Measurements from ENCODE around the gene WDR49. TPM values are rescaled to one million over a fixed set of nuclear protein-coding genes. Genes with fewer than 3 reads are reported as not detected.

WDR49 gene
- total RNA-seq, 2 experiments from 2014 or later, result not detected

DNA sequence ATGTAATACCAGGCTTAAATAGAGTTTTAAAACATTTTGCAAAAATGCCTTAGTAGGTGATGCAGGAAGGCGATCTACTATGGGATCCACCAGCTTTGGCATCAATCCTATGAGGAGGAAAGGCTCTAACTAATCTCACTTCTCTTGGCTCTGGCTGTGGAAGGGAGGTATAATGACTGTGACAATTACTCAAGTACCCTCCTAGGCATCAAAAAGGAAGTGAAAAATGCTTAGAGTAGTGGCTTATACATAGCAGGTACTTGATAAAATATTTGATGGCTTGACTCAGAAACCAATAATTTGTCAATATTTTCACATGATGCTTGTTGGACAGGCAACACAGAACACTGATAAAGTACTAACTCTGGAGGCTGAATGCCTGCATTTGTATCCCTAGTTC lies 145.8 kb downstream of the WDR49 start:
- Mint-ChIP-seq H3K27ac (no peak overlapping the region), H3K4me1 (no peaks in the 10 kb centered on the region), H3K27me3 (no peaks in the 10 kb centered on the region), H3K4me3 (no peak overlapping the region), H3K36me3 (ENCODE audit: low read depth) (no peaks in the 10 kb centered on the region), H3K9me3 (no peaks in the 10 kb centered on the region)
- CTCF ChIA-PET, result no interaction called here
- no peak for DNase-seq
- POLR2A ChIA-PET, result no interaction called here

GRCh38 chr3:167502401-167502800 lies 151.3 kb downstream of the WDR49 start:
- DNase-seq, result no peak
- no peak overlapping the region for H3K4me3 Mint-ChIP-seq
- POLR2A ChIA-PET, result no interaction called here
- H3K27ac Mint-ChIP-seq, result no peak overlapping the region
- H3K4me1 Mint-ChIP-seq, result no peaks in the 10 kb centered on the region
- CTCF ChIA-PET, result no interaction called here
- H3K27me3 Mint-ChIP-seq, result no peaks in the 10 kb centered on the region
- no peaks in the 10 kb centered on the region for H3K36me3 Mint-ChIP-seq (ENCODE audit: low read depth)
- no peaks in the 10 kb centered on the region for H3K9me3 Mint-ChIP-seq

GRCh38 chr3:167501941-167502340 lies 151.8 kb downstream of the WDR49 start:
- no peaks in the 10 kb centered on the region for H3K9me3 Mint-ChIP-seq
- no peaks in the 10 kb centered on the region for H3K36me3 Mint-ChIP-seq (ENCODE audit: low read depth)
- no peaks in the 10 kb centered on the region for H3K27me3 Mint-ChIP-seq
- H3K27ac Mint-ChIP-seq, result no peak overlapping the region
- no peak for DNase-seq
- no peak overlapping the region for H3K4me3 Mint-ChIP-seq
- H3K4me1 Mint-ChIP-seq, result no peaks in the 10 kb centered on the region
- ChIA-PET CTCF (no interaction called here), POLR2A (no interaction called here)

- Mint-ChIP-seq H3K4me1 (no peaks in the 10 kb centered on the region), H3K27me3 (no peaks in the 10 kb centered on the region), H3K4me3 (no peak overlapping the region), H3K9me3 (no peaks in the 10 kb centered on the region), H3K36me3 (ENCODE audit: low read depth) (no peaks in the 10 kb centered on the region), H3K27ac (no peak overlapping the region)
- ChIA-PET CTCF (no interaction called here), POLR2A (no interaction called here)
- no peak for DNase-seq
These were observed 155.8 kb downstream of the WDR49 start for GRCh38 chr3:167497903-167498302.

- no peak for DNase-seq
- no peaks in the 10 kb centered on the region for H3K27me3 Mint-ChIP-seq
- H3K27ac Mint-ChIP-seq, result no peak overlapping the region
- ChIA-PET POLR2A (no interaction called here), CTCF (no interaction called here)
- no peaks in the 10 kb centered on the region for H3K36me3 Mint-ChIP-seq (ENCODE audit: low read depth)
- H3K4me3 Mint-ChIP-seq, result no peak overlapping the region
- H3K9me3 Mint-ChIP-seq, result no peaks in the 10 kb centered on the region
- no peaks in the 10 kb centered on the region for H3K4me1 Mint-ChIP-seq
These were observed 160.5 kb downstream of the WDR49 start for GRCh38 chr3:167493244-167493643.

GRCh38 chr3:167491621-167492020 lies 162.1 kb downstream of the WDR49 start:
- ChIA-PET CTCF (no interaction called here), POLR2A (no interaction called here)
- Mint-ChIP-seq H3K36me3 (ENCODE audit: low read depth) (no peaks in the 10 kb centered on the region), H3K4me1 (no peaks in the 10 kb centered on the region), H3K9me3 (no peaks in the 10 kb centered on the region), H3K4me3 (no peak overlapping the region), H3K27me3 (no peaks in the 10 kb centered on the region), H3K27ac (no peak overlapping the region)
- no peak for DNase-seq

DNA sequence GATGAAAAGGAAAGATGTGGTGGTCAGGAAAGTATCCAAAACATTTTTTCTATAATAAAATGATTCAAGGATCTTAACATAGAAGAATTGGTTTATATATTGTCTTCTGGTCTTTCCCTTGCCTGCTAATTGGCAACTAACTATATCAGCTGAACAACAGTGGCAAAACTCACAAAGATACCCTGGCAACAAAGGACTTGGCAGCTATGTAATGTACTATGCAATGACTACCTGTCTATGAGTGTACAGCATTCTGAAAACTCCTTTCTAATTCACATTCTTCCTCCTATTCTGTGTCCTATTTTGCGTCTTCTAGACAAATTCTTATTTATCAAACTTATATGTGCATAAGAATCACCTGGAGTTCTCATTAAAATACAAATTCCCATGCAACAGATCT lies 164.2 kb downstream of the WDR49 start:
- Mint-ChIP-seq H3K4me3 (no peak overlapping the region), H3K9me3 (no peaks in the 10 kb centered on the region), H3K27ac (no peak overlapping the region), H3K4me1 (no peaks in the 10 kb centered on the region), H3K27me3 (no peaks in the 10 kb centered on the region), H3K36me3 (ENCODE audit: low read depth) (no peaks in the 10 kb centered on the region)
- ChIA-PET CTCF (no interaction called here), POLR2A (no interaction called here)
- DNase-seq, result no peak

DNA sequence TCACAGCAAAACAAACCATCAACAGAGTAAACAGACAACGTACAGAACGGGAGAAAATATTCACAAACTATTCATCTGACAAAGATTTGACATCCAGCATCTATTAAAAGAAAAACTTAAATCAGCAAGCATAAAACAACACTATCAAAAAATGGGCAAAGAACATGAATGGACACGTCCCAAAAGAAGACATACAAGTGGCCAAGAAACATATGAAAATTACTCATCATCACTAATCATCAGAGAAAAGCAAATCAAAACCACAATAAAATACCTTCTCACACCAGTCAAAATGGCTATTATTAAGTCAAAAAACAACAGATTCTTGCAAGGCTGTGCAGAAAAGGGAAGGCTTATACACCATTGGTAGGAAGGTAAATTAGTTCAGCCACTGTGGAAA lies 166.2 kb downstream of the WDR49 start:
- Mint-ChIP-seq H3K4me1 (no peaks in the 10 kb centered on the region), H3K27me3 (no peaks in the 10 kb centered on the region), H3K4me3 (no peak overlapping the region), H3K36me3 (ENCODE audit: low read depth) (no peaks in the 10 kb centered on the region), H3K9me3 (no peaks in the 10 kb centered on the region), H3K27ac (no peak overlapping the region)
- DNase-seq, result no peak
- ChIA-PET POLR2A (no interaction called here), CTCF (no interaction called here)

DNA sequence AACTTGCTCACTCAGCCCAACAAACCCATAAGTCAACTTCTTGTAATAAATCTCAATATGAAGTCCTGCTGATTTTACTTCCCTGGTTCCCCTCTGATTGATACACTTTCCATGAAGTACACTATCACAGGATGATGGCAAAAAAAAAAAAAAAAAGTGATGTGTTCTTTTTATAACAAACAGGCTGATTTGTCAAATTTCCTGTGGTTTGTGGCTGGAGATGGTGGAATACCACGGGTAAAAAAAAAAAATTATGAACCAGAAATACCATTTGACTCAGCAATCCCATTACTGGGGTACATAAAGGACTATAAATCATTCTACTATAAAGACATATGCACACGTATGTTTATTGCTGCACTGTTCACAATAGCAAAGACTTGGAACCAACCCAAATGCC lies 169.2 kb downstream of the WDR49 start:
- POLR2A ChIA-PET, result no interaction called here
- DNase-seq, result no peak
- Mint-ChIP-seq H3K4me3 (no peak overlapping the region), H3K27me3 (no peaks in the 10 kb centered on the region), H3K36me3 (ENCODE audit: low read depth) (no peaks in the 10 kb centered on the region), H3K9me3 (no peaks in the 10 kb centered on the region), H3K27ac (no peak overlapping the region), H3K4me1 (no peaks in the 10 kb centered on the region)
- CTCF ChIA-PET, result no interaction called here

DNA sequence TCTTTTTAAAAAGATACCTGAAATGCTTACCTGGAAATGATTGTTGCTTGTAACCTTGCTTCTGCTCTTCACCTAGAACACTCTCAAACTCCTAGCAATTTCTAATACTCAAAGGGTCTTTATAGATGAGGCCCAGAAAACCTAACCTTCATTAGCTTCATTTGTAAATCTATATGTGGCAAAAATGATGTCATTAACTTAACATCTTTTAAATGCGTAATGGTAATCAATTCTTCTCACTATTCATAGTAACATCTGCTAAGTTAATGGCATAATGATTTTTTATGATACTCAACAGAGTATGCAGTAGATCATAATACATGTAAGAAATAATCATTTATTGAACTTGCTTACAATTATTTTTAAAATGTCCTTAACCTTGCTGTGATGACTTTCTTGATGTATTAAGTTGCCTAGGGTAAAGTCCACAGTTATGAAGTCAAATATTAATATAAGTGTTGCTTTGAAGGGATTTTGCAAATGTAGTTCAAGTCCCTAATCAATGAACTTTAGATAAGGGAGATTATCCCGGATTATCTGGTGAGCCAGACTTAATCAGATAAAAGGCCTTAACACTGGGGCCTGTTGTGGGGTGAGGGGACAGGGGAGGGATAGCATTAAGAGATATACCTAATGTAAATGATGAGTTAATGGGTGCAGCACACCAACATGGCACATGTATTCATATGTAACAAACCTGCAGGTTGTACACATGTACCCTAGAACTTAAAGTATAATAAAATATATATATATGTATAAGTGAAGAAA lies 169.8 kb downstream of the WDR49 start:
- CTCF ChIA-PET, result no interaction called here
- no peaks in the 10 kb centered on the region for H3K4me1 Mint-ChIP-seq
- H3K27ac Mint-ChIP-seq, result no peak overlapping the region
- no peaks in the 10 kb centered on the region for H3K9me3 Mint-ChIP-seq
- no peaks in the 10 kb centered on the region for H3K36me3 Mint-ChIP-seq (ENCODE audit: low read depth)
- no peak for DNase-seq
- H3K4me3 Mint-ChIP-seq, result no peak overlapping the region
- POLR2A ChIA-PET, result no interaction called here
- H3K27me3 Mint-ChIP-seq, result no peaks in the 10 kb centered on the region

- POLR2A ChIA-PET, result no interaction called here
- no peaks in the 10 kb centered on the region for H3K36me3 Mint-ChIP-seq (ENCODE audit: low read depth)
- no peaks in the 10 kb centered on the region for H3K4me1 Mint-ChIP-seq
- no peaks in the 10 kb centered on the region for H3K27me3 Mint-ChIP-seq
- no peaks in the 10 kb centered on the region for H3K9me3 Mint-ChIP-seq
- H3K27ac Mint-ChIP-seq, result no peak overlapping the region
- CTCF ChIA-PET, result no interaction called here
- no peak for DNase-seq
- no peak overlapping the region for H3K4me3 Mint-ChIP-seq
These were observed 172.6 kb downstream of the WDR49 start for GRCh38 chr3:167481164-167481563.

DNA sequence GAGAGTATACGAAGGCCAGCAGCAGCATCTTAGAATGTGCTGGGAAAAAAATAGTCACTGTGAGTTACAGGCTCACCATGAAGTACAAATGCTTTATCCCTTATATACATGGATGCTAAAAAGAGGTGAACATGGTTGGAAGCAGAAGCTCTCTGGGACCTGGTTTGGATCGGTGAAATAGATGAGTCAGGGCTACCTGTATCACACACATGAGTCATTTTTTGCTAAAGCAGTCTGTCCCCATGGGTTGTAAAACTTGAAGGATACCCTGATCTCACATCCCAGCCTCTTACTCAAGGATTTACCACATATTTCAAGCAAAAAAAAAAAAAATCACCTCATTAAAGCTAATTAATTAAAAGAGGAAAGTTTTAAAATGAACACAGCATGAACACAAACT lies 173.0 kb downstream of the WDR49 start:
- Mint-ChIP-seq H3K36me3 (ENCODE audit: low read depth) (no peaks in the 10 kb centered on the region), H3K9me3 (no peaks in the 10 kb centered on the region), H3K27me3 (no peaks in the 10 kb centered on the region), H3K4me3 (no peak overlapping the region), H3K27ac (no peak overlapping the region), H3K4me1 (no peaks in the 10 kb centered on the region)
- CTCF ChIA-PET, result no interaction called here
- no peak for DNase-seq
- POLR2A ChIA-PET, result no interaction called here

GRCh38 chr3:167473863-167474262 lies 179.9 kb downstream of the WDR49 start, which contains the start of gene SERPINI2:
SERPINI2 (minus strand) TSS chr3:167474042; CDS start chr3:167471834, 2,208 bp downstream.
- DNase-seq, result no peak
- H3K27ac Mint-ChIP-seq, result no peak within 1 kb of the TSS
- no peaks in the 10 kb centered on the region for H3K36me3 Mint-ChIP-seq (ENCODE audit: low read depth)
- H3K4me1 Mint-ChIP-seq, result no peaks in the 10 kb centered on the region
- H3K9me3 Mint-ChIP-seq, result no peaks in the 10 kb centered on the region
- ChIA-PET CTCF (no interaction called here), POLR2A (no interaction called here)
- H3K4me3 Mint-ChIP-seq, result no peak within 1 kb of the TSS
- H3K27me3 Mint-ChIP-seq, result no peaks in the 10 kb centered on the region

DNA sequence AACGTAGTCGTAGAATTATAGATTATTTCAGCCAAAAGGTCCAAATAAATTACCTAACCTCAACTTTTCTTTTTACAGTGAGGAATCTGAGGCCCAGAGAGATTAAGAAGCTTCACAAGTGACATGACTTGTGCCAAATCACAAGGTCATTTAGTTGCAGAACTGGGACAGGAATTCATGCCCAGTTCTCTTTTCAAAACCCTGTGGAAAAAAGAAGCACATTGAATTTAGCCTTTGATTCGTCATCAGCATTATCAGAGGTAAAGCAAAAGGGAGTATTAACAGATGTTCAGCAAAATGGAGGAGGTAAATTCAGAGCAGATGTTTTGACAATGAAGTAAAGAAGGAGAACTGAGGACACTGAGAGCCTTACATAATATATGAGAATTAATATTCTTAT lies 184.4 kb downstream of the WDR49 start:
- CTCF ChIA-PET, result no interaction called here

More for the DNA sequence above, 184.4 kb downstream of the WDR49 start:
- no peaks in the 10 kb centered on the region for H3K4me1 Mint-ChIP-seq
- H3K4me3 Mint-ChIP-seq, result no peak overlapping the region
- no peaks in the 10 kb centered on the region for H3K36me3 Mint-ChIP-seq (ENCODE audit: low read depth)
- POLR2A ChIA-PET, result no interaction called here
- no peak for DNase-seq
- no peaks in the 10 kb centered on the region for H3K27me3 Mint-ChIP-seq
- no peak overlapping the region for H3K27ac Mint-ChIP-seq
- H3K9me3 Mint-ChIP-seq, result no peaks in the 10 kb centered on the region

All from activated CD4-positive, alpha-beta memory T cell treated with anti-CD3 and anti-CD28 coated beads, Interleukin-2, amount 10 ng/mL, durations not matched to agents 7 days and 5 days (primary cell).